Dendritic cell treated with granulocyte-macrophage colony-stimulating factor and Interleukin-4, amounts not matched to agents 40 ng/mL and 50 ng/mL, for 4 days (primary cell): ENCODE results near the gene TRIM37.
"Not testable (repeated sequence)": the region's sequence is repeated elsewhere in the genome, so short reads cannot be mapped to it uniquely, and the experiment has no call there.

ENCODE experiments used
- H3K27ac Mint-ChIP-seq: one replicate; pipeline ENCODE4 v1.8.0; 2022; ENCODE audit warnings: mild to moderate bottlenecking, mixed read lengths
- H3K27me3 Mint-ChIP-seq: one replicate; pipeline ENCODE4 v1.8.0; 2022; ENCODE audit warnings: mild to moderate bottlenecking, mixed read lengths
- H3K36me3 Mint-ChIP-seq: one replicate; pipeline ENCODE4 v1.8.0; 2022; ENCODE audit warnings: low read depth, mixed read lengths
- H3K4me1 Mint-ChIP-seq: one replicate; pipeline ENCODE4 v1.8.0; 2022; ENCODE audit warnings: low read depth, mixed read lengths
- H3K4me3 Mint-ChIP-seq: one replicate; pipeline ENCODE4 v1.8.0; 2022; ENCODE audit warnings: mild to moderate bottlenecking, moderate library complexity, mixed read lengths
- H3K9me3 Mint-ChIP-seq: one replicate; pipeline ENCODE4 v1.8.0; 2022; ENCODE audit warnings: mixed read lengths
- intact Hi-C: fragments of 100-400 bp; cut with micrococcal nuclease; formaldehyde crosslinking; loops from one replicate; pipeline ENCODE4 v1.15.0; 2022

The TRIM37 gene

GRCh38 chr17:59106463-59107305, at the start of gene TRIM37:
TSS of gene TRIM37 (minus strand) at chr17:59106880. CDS start at chr17:59106461, 419 bp downstream.
- Mint-ChIP-seq H3K27me3 (no peaks in the 10 kb centered on the region), H3K36me3 (peaks cover 50% of the 10 kb centered on the region), H3K4me3 (peak within 1 kb of the TSS; percentile 84), H3K9me3 (no peaks in the 10 kb centered on the region), H3K4me1 (peaks cover 21% of the 10 kb centered on the region), H3K27ac (peak within 1 kb of the TSS; percentile 94)
- intact Hi-C loops: loop anchor here (2.0 kb wide), 1 partner anchor 48 kb away; the partner anchor contains the start of genes PRR11 and SKA2

DNA sequence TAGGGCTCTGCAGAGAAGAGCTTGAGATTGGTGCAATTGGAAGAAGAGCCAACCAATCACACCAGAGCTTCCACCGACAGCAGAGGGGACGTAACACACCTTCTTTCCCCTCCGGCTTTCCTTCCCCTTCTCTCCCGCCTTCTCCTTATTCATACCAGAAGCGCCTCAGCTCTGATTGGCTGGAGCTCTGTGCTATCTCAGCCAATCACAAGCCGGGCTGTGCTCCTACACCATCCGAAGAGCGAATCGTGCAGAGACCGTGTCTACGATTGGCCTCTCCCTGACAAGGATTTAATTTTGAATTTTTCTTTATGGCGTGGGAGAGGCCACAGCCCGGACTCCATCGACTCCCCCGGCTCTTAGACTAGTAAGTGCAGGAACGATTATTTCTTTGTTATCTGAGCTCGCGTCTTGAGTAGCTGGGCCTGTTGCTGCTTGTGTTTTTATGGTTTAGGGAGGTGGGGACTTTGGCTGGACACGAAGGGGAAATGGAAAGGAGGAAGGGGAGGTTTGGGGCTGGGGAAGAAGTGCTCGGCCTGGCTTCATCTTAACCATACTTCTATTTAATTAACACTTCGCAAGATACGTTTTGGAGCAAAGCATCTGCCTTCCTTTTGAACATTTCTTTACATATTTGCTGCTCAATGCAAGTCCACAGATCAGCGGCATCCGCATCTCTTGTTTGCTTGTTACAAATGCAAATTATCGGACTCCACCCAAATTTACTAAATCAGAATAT, 48.9 kb upstream of the TRIM37 start, which contains the start of gene PRR11:
Gene PRR11 (plus strand): TSS at position 308 of the 739 bp plus-strand sequence. CDS start 14,007 bp downstream, outside the sequence.
- Mint-ChIP-seq H3K9me3 (no peaks in the 10 kb centered on the region), H3K27ac (no peak within 1 kb of the TSS), H3K4me3 (no peak within 1 kb of the TSS), H3K36me3 (no peaks in the 10 kb centered on the region), H3K4me1 (peaks cover 44% of the 10 kb centered on the region), H3K27me3 (no peaks in the 10 kb centered on the region)
- intact Hi-C loops: loop anchor here (2.0 to 5.0 kb wide), 2 partner anchors 49 to 462 kb away; partner anchors contain the start of genes CLTC and TRIM37

GRCh38 chr17:59154721-59155438, 48.2 kb upstream of the TRIM37 start, which contains the start of gene SKA2:
TSS of gene SKA2 (minus strand) at chr17:59155186. CDS start at chr17:59155163, 23 bp downstream.
- Mint-ChIP-seq H3K9me3 (no peaks in the 10 kb centered on the region), H3K4me1 (peaks cover 43% of the 10 kb centered on the region), H3K27me3 (no peaks in the 10 kb centered on the region), H3K4me3 (no peak within 1 kb of the TSS), H3K36me3 (no peaks in the 10 kb centered on the region), H3K27ac (no peak within 1 kb of the TSS)
- intact Hi-C loops: loop anchor here (2.0 to 5.0 kb wide), 2 partner anchors 48 to 462 kb away; partner anchors contain the start of genes CLTC and TRIM37

DNA sequence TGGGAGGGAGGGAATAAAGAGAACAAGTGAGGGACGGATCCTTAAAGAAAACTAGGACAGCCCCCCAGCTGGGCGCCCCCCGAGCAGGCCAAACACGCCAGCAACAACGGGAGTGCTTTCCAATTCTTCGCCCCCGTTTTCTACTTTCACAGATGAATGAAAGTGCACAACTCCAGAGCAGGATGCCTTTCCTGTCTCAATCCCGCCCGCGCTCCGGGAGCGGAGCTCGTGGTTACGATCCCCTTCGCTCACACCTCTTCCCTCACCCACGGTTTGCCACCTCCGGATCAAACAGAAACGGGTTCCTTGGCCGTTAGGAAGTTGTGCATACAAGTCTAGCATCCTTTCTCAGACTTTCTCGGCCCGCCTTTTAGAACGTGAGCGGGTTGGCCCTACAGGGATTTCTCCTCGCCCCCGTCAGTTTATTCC, 47.6 kb upstream of the TRIM37 start:
- no peak overlapping the region for H3K27ac Mint-ChIP-seq
- no peaks in the 10 kb centered on the region for H3K27me3 Mint-ChIP-seq
- H3K9me3 Mint-ChIP-seq: no peaks in the 10 kb centered on the region
- peaks cover 37% of the 10 kb centered on the region for H3K4me1 Mint-ChIP-seq
- no peak overlapping the region for H3K4me3 Mint-ChIP-seq
- intact Hi-C loops: loop anchor here (2.0 kb wide), 1 partner anchor 48 kb away; the partner anchor contains the start of gene TRIM37
- no peaks in the 10 kb centered on the region for H3K36me3 Mint-ChIP-seq

DNA sequence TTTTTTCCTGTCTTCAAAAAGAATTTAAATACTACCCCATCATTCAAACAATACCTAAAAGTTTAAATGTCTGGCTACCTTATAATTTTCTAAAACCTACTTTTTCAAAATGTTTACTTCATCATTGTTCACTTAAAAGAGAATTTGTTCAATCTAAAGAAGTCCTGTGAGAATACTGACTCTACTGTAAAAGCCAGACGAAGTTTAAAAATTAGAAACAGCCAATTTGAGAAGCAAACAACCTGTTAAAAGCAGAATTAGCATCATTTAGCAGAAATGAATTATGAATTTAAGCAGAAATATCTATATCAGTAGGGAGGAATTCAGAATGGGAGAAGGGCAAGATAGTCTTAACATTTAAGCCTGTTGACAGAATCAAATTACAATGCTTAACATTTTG, 46.2 kb upstream of the TRIM37 start:
- H3K36me3 Mint-ChIP-seq: no peaks in the 10 kb centered on the region
- no peaks in the 10 kb centered on the region for H3K27me3 Mint-ChIP-seq
- H3K4me1 Mint-ChIP-seq: peaks cover 29% of the 10 kb centered on the region
- no peaks in the 10 kb centered on the region for H3K9me3 Mint-ChIP-seq
- H3K27ac Mint-ChIP-seq: no peak overlapping the region
- H3K4me3 Mint-ChIP-seq: no peak overlapping the region
- intact Hi-C loops: no loop called here

DNA sequence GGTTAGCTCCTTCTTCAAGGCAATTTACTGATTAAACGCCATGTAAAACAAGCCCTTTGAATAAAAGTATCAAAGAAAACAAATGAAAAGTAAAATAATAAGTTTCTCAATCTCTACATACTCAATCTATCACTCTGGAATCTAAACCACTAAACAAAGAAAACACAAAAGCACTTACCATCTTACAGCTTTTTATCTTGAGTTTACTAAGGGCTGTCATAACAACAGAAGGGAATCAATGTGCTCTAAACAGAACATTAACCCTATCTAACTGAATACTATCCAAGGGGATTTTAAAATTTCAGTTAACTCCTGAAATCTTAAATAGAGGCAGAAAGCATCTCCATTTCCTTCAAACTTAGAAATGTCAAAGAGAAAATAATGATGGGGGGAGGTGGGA, 44.9 kb upstream of the TRIM37 start:
- Mint-ChIP-seq H3K27me3 (no peaks in the 10 kb centered on the region), H3K4me1 (peaks cover 21% of the 10 kb centered on the region), H3K9me3 (no peaks in the 10 kb centered on the region), H3K27ac (no peak overlapping the region), H3K36me3 (no peaks in the 10 kb centered on the region), H3K4me3 (no peak overlapping the region)
- intact Hi-C loops: no loop called here

- Mint-ChIP-seq H3K4me1 (peaks cover 15% of the 10 kb centered on the region), H3K27ac (no peak overlapping the region), H3K9me3 (no peaks in the 10 kb centered on the region), H3K36me3 (no peaks in the 10 kb centered on the region), H3K4me3 (no peak overlapping the region), H3K27me3 (no peaks in the 10 kb centered on the region)
- intact Hi-C loops: no loop called here
Measured at GRCh38 chr17:59151006-59151405, 44.3 kb upstream of the TRIM37 start.

DNA sequence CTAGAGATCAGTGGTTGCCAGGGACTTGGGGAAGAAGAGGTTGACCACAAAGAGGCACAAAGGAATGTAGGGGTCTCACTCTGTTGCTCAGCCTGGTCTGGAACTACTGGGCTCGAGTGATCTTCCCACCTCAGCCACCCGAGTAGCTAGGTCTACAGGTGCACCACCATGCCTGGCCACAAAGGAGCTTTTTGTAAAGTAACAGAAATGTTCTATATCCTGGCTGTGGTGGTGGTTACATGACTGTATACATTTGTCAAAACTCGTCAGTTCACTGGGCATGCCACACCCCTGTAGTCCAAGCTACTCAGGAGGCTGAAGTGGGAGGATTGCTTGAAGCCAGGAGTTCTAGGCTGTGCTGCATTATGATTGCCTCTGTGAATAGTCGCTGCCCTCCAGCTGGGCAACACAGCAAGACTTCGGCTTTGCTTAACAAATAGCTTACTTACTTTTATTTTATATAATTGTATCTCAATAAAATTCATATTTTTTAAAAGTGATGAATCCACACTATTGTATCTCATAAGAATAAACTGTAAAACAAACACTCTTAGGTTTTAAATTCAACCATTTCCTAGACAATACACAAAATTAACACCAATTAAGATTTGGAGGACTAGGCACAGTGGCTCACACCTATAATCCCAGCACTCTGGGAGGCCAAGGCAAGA, 43.3 kb upstream of the TRIM37 start:
- Mint-ChIP-seq H3K27me3 (no peaks in the 10 kb centered on the region), H3K36me3 (no peaks in the 10 kb centered on the region), H3K9me3 (no peaks in the 10 kb centered on the region), H3K27ac (no peak overlapping the region), H3K4me3 (no peak overlapping the region), H3K4me1 (peaks cover 14% of the 10 kb centered on the region)
- intact Hi-C loops: no loop called here

GRCh38 chr17:59149051-59149450, 42.4 kb upstream of the TRIM37 start:
- H3K27me3 Mint-ChIP-seq: no peaks in the 10 kb centered on the region
- H3K36me3 Mint-ChIP-seq: peaks cover 6% of the 10 kb centered on the region
- peaks cover 11% of the 10 kb centered on the region for H3K4me1 Mint-ChIP-seq
- no peak overlapping the region for H3K4me3 Mint-ChIP-seq
- no peak overlapping the region for H3K27ac Mint-ChIP-seq
- H3K9me3 Mint-ChIP-seq: no peaks in the 10 kb centered on the region
- intact Hi-C loops: no loop called here

- peaks cover 13% of the 10 kb centered on the region for H3K36me3 Mint-ChIP-seq
- no peaks in the 10 kb centered on the region for H3K4me1 Mint-ChIP-seq
- H3K27me3 Mint-ChIP-seq: no peaks in the 10 kb centered on the region
- no peaks in the 10 kb centered on the region for H3K9me3 Mint-ChIP-seq
- no peak overlapping the region for H3K4me3 Mint-ChIP-seq
- H3K27ac Mint-ChIP-seq: no peak overlapping the region
- intact Hi-C loops: no loop called here
Measured at GRCh38 chr17:59145571-59146096, 39.0 kb upstream of the TRIM37 start.

DNA sequence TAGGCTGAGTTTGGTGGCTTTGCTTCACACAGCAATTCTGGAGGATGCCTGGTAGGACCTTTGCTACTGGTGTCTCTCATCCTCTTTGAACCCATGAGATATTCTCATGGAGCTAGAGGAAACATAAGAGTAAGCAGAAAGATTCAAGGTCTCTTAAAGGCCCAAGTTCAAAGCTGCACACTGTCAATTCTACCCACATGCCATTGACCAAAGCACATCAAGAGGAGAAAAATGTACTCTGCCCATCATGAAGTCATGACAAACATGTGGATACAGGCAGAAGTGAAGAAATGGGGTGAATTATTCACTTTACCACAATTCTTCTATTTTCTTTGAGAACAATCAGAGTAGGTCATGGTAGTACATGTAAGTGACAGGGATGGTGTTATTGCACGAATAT, 35.2 kb upstream of the TRIM37 start:
- peaks cover 13% of the 10 kb centered on the region for H3K36me3 Mint-ChIP-seq
- H3K9me3 Mint-ChIP-seq: no peaks in the 10 kb centered on the region
- H3K27ac Mint-ChIP-seq: no peak overlapping the region
- H3K4me3 Mint-ChIP-seq: no peak overlapping the region
- no peaks in the 10 kb centered on the region for H3K4me1 Mint-ChIP-seq
- intact Hi-C loops: no loop called here
- no peaks in the 10 kb centered on the region for H3K27me3 Mint-ChIP-seq

DNA sequence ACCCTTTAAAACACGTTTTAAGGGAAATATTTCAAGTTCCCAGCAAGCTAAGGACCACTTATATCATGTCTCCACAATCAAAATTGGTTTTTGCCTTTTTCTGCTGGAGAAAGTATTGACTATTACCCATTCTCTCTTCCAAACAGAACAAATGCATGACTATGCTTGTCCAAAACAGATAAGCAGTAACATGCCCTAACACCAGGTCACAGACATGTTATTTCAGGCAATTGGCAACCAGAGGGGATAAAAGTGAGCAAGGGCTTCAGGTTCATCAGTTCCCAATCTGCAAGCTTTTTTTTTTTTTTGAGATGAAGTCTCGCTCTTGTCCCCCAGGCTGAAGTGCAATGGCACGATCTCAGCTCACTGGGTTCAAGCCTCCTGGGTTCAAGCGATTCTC, 33.3 kb upstream of the TRIM37 start:
- H3K27ac Mint-ChIP-seq: no peak overlapping the region
- H3K4me1 Mint-ChIP-seq: no peaks in the 10 kb centered on the region
- no peaks in the 10 kb centered on the region for H3K27me3 Mint-ChIP-seq
- H3K4me3 Mint-ChIP-seq: no peak overlapping the region
- H3K9me3 Mint-ChIP-seq: no peaks in the 10 kb centered on the region
- H3K36me3 Mint-ChIP-seq: peaks cover 13% of the 10 kb centered on the region
- intact Hi-C loops: no loop called here

DNA sequence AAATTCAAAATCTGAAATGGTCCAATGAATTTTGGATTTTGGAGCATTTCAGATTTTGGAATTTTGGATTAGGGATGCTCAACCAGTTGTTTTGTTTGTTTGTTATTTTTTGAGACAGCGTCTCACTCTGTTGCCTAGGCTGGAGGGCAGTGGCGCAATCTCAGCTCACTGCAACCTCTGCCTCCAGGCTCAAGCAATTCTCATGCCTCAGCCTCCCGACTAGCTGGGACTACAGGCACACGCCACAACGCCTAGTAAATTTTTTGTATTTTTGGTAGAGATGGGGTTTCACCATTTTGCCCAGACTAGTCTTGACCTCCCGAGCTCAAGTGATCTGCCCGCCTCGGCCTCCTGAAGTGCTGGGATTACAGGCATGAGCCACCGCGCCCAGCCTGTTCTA, 31.7 kb upstream of the TRIM37 start:
- H3K9me3 Mint-ChIP-seq, H3K36me3 Mint-ChIP-seq, H3K4me1 Mint-ChIP-seq, H3K27ac Mint-ChIP-seq, H3K27me3 Mint-ChIP-seq, intact Hi-C loops, H3K4me3 Mint-ChIP-seq: not testable (repeated sequence)
